Activated CD4-positive, alpha-beta T cell treated with anti-CD3 and anti-CD28 coated beads, Interleukin-2, amount 50 U/mL, for 16 hours (primary cell): ENCODE measurements around the gene INHBB.

Experiments
- DNase-seq: peaks from one replicate; pipeline ENCODE4 v3.0.0-alpha.2; 2020

Gene INHBB

DNA sequence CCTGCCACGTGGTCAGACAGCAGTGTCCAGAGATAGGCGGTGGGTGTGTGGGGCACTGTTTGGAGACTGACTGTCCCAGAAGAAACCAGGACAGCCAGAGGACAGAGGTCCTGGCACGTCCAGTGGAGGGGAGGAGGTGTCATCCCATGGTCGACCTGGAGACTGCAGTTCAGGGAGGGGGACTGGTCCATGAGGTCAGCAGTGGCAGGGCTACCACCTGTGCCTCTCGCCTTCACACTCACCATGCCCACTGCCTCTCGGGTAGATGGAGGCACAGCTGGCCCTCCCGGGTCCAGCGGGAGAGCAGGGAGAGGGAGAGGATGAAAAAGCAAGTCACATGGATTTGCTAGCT is 53.9 kb downstream of the INHBB start:
- no peak for DNase-seq

DNA sequence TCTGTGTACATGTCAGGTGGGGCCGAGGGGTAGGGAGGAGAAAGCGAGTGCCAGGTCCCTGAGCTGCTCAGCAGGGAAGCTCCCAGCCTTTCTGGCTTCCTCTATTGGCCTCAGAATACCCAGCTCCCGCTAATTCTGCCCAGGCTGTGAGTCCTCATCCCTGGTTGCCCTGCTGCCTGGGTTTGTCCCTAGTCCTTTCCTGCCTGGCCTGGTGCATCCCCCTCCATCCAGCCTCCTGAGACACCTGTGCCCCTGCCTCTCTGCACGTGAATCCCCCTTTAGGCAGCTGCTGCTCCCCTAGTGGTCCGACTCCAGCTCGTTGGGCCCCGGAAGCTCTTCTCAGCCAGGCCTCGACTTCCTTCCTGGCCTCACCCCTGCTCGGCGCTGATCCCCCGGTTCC is 54.6 kb downstream of the INHBB start:
- no peak for DNase-seq
